Bronchial smooth muscle cell (primary cell): ENCODE results near the gene COPS4. TPM values are rescaled to one million over a fixed set of nuclear protein-coding genes. Genes with fewer than 3 reads are reported as not detected.

ENCODE experiments used
- total RNA-seq: library from RNA; depleted of rRNA; stranded (reverse); fragments of >200 nt; gene quantifications from 2 replicates; pipeline ENCODE4 v1.2.1, GENCODE V29; 2014

COPS4 gene
- 65.2 and 80.2 TPM in 2 replicates for total RNA-seq

DNA sequence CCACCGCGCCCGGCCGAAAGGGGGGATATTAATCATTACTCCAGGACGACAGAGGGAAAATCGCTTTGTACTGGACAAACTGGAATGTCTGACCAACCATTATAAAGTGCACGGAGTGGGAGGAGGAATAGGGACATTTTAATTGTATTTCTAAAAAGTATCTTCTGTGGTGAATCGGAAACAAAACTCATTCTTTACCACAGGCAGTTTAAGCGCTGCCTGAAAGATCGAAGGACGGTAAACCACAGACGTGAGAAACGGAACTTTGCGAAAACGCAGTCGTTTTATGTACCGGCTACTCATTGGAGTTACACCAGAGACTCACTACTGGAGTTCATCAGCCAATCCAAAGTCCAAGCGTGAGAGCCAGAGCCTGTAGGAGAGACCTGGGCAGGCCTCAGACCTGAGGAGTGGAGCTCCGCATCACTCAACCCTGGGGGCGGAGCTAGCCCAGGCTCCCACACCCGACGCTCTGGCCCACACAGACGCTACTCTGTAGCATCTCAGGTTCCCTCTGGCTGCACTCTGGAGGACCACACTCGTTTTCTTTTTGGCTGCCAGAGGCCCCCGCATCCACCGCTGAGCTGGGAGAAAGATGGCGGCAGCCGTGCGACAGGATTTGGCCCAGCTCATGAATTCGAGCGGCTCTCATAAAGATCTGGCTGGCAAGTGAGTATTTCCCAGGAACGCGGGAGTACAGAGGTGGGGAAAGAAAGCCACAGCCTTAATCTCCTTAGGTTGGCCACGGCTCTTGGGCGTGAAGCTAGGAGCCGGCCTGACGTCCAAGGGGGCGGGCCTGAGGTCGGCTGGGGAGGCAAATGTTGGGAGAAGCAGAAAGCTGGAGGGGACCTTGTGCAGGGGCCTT is at the start of gene COPS4:
TSS of gene COPS4 (plus strand) at position 554 of the 865 bp plus-strand sequence. CDS start at position 596, 42 bp downstream.

DNA sequence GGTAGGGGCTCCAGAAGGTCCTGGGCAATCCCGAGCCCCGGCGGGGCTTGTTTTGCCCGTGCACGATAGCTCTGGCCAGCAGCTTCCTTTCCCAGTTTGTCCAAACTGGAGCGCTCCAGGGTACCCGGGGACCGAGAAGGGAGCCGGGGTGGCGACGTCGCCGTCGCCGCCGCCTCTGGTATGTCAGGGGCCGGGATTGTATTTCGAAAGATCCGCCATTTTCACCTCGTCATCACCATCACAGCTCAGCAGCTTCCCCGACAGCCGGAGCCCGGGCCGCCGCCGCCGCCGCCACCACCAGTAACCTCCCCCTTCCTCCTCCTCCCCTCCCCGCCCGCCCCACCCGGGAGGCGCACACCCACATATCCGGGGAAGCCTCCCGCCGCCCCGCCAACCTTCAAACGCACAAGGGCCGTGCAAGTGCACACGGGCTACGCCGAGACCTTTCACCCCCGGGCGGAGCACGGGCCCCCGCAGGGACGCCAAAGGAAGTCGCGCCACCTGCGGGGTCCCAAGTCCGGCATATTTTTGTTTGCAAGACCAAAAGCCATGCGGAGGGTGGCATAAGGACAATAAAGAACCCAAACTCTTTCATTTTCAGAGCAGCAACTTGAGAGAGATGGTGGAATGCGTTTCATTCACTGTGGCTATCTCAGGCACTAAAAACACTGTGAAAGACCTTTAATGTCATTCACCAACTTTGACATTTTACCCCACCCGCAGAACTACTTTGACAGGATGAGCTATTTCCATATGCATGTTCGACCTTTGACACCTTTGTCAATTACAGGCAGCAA is 24.3 kb upstream of the COPS4 start, which contains the start of gene LIN54:
TSS of gene LIN54 (minus strand) at position 302 of the 797 bp plus-strand sequence. CDS start 25,979 bp downstream, outside the sequence.

DNA sequence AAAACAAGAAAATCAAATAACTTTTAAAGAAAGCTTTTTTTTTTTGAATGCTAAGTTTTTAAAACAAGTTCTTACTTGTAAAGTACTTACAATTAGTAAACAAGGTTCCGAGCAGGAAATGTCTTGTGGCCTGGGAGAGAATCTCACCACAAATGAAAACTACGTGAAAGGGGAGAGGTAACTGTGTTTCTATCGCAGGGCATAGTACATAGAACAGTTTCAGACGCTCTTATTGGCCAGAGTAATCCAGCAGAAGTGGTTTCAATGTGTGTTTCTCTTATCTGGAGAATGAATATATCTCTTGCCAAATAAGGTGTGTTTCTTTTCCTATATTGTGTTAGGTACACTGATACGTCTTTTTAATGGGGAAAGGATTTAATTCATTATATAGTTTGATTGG is 79.6 kb downstream of the COPS4 start, which contains the start of gene PLAC8:
TSS of gene PLAC8 (minus strand) at position 154 of the 400 bp plus-strand sequence. CDS start 6,808 bp downstream, outside the sequence.

Other genes starting within 250 kb of the COPS4 start
- 11.6 and 14.2 TPM in 2 replicates for gene SCD5, start 236.4 kb upstream of the COPS4 start, total RNA-seq
- 258 and 292 TPM in 2 replicates for gene SEC31A, start 144.0 kb upstream of the COPS4 start, total RNA-seq
- gene THAP9, start 134.4 kb upstream of the COPS4 start, total RNA-seq, result 5.0 and 6.4 TPM in 2 replicates
- 7.6 and 10.1 TPM in 2 replicates for gene LIN54, start 24.4 kb upstream of the COPS4 start, total RNA-seq
- under 0.01 TPM in 1 of 2 replicates, not detected in the other for gene PLAC8, start 79.5 kb downstream of the COPS4 start, total RNA-seq
- 4.6 and 11.8 TPM in 2 replicates for gene COQ2, start 249.6 kb downstream of the COPS4 start, total RNA-seq